K562 (cell line): ENCODE results near the gene CFD. TPM values are rescaled to one million over a fixed set of nuclear protein-coding genes. Genes with fewer than 3 reads are reported as not detected.

ENCODE experiments used
- CEBPB ChIP-seq: fragments of 450-650 bp; IDR thresholded peaks from 2 replicates; pipeline ENCODE4 v1.6.1; 2016; ENCODE audit warnings: missing genetic modification characterization, missing compliant biosample characterization
- HDAC3 ChIP-seq: fragments of 450-650 bp; IDR thresholded peaks from 2 replicates; pipeline ENCODE4 v1.6.1; 2018; ENCODE audit warnings: borderline replicate concordance, mild to moderate bottlenecking, moderate library complexity; ENCODE audit not compliant: partially characterized antibody
- MCM2 ChIP-seq: fragments of 450-650 bp; IDR thresholded peaks from 2 replicates; pipeline ENCODE4 v1.6.1; 2017; ENCODE audit warnings: low read depth, mild to moderate bottlenecking
- NONO ChIP-seq, 2 experiments: fragments of 200-400 bp in 1 of 2; fragments of 450-650 bp in 1 of 2; formaldehyde crosslinking in 1 of 2; IDR thresholded peaks; 2 replicates each; pipeline ENCODE4 v1.6.1; 2017; ENCODE audit warnings: low read depth in 2 of 2, mild to moderate bottlenecking in 2 of 2, moderate library complexity in 2 of 2, low read length in 1 of 2
- RBM14 ChIP-seq: fragments of 200-400 bp; formaldehyde crosslinking; IDR thresholded peaks from 2 replicates; pipeline ENCODE4 v1.6.1; 2018; ENCODE audit warnings: low read depth, mild to moderate bottlenecking, low read length, moderate library complexity, borderline replicate concordance; ENCODE audit not compliant: insufficient read depth
- SMAD4 ChIP-seq: fragments of 250-450 bp; sonication (Bioruptor Pico); conservative IDR thresholded peaks from 2 replicates; pipeline ENCODE4 v1.8.0; 2021; ENCODE audit warnings: inconsistent platforms, mild to moderate bottlenecking, moderate library complexity
- ZBTB7A ChIP-seq: IDR thresholded peaks from 2 replicates; pipeline ENCODE4 v1.6.1; 2011; ENCODE audit warnings: low read depth, mild to moderate bottlenecking, low read length, moderate library complexity, borderline replicate concordance; ENCODE audit not compliant: control insufficient read depth
- ZNF324 ChIP-seq: fragments of 250-450 bp; sonication (Bioruptor Pico); IDR thresholded peaks from 2 replicates; pipeline ENCODE4 v1.4.0; 2020; ENCODE audit warnings: mild to moderate bottlenecking
- polyA plus RNA-seq, 8 experiments: library from polyadenylated mRNA; depleted of rRNA in 4 of 8; stranded (reverse) in 5 of 8; unstranded in 3 of 8; fragments of >200 nt; fragmentation: Nextera tagmentation in 2 of 8; fragmentation: Illumina TruSeq in 1 of 8; extraction: Ambion mirVana in 2 of 8; extraction: Trizol in 1 of 8; gene quantifications; 2 replicates each; pipeline versions ENCODE4 v1.2.1 to v1.2.3, GENCODE V29; 2011 to 2014; ENCODE audit warnings: inconsistent platforms in 1 of 8, missing spikeins in 1 of 8
- total RNA-seq, 7 experiments: library from RNA; depleted of rRNA in 6 of 7; stranded (reverse); fragments of >200 nt in 6 of 7; fragmentation: Illumina TruSeq in 2 of 7; extraction: Trizol in 2 of 7; gene quantifications; 2 replicates each; pipeline versions ENCODE4 v1.2.1 to v1.2.3, GENCODE V29; 2011 to 2021; ENCODE audit warnings: low replicate concordance in 1 of 7
- TF ChIP-seq, protein P1 (sequence below): sonication (generic); formaldehyde crosslinking; IDR thresholded peaks from 2 replicates; pipeline ENCODE4 v1.8.1; 2023; ENCODE audit warnings: missing genetic modification reagents, mild to moderate bottlenecking, borderline replicate concordance
- TF ChIP-seq, protein P2 (sequence below): fragments of 200-600 bp; sonication (generic); IDR thresholded peaks from one replicate; pipeline ENCODE4 v1.6.1; 2012; ENCODE audit warnings: mild to moderate bottlenecking, low read depth, low read length, inconsistent platforms

The CFD gene
- total and polyA plus RNA-seq, 9 of the 15 experiments (the other 6 are each of a cell fraction or from before 2014, with no cell fraction given) = 0.52 to 59.4 (median 7.6) TPM

DNA sequence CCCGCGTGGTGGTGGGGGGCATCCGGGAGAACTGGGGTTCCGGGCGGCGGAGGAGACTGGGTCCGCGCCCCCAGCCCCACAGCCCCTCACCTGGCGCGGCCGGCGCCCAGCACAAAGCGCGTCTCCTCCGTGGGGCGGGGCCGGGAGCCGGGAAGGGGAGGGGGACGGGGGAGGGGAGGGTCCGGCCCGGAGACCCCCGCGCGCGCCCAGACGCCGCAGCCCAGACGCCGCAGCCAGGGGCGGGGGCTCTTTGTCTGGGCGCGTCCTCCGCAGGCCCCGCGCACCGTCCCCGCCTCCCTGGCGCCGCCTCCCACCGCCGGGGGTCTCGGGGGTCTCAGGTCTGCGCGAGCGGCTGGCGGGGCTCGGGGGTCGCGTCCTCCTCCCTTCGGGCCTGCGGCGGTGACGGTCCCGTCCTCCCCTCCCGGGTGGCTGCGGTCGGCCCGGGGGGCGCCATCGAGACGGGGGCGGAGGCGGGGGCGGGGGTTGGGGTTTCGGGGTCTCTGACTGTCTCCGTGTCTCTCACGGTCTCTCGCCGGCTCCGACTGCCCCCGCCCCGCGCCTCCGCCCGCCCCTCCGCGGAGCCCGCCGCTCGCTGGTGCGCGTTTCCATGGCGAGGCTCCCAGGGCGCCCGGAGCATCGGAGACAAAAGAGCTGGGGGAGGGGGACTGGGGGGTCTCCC, 37.5 kb upstream of the CFD start, which contains the start of gene PLPPR3 (continued):
- TF ChIP-seq, protein P1, sequence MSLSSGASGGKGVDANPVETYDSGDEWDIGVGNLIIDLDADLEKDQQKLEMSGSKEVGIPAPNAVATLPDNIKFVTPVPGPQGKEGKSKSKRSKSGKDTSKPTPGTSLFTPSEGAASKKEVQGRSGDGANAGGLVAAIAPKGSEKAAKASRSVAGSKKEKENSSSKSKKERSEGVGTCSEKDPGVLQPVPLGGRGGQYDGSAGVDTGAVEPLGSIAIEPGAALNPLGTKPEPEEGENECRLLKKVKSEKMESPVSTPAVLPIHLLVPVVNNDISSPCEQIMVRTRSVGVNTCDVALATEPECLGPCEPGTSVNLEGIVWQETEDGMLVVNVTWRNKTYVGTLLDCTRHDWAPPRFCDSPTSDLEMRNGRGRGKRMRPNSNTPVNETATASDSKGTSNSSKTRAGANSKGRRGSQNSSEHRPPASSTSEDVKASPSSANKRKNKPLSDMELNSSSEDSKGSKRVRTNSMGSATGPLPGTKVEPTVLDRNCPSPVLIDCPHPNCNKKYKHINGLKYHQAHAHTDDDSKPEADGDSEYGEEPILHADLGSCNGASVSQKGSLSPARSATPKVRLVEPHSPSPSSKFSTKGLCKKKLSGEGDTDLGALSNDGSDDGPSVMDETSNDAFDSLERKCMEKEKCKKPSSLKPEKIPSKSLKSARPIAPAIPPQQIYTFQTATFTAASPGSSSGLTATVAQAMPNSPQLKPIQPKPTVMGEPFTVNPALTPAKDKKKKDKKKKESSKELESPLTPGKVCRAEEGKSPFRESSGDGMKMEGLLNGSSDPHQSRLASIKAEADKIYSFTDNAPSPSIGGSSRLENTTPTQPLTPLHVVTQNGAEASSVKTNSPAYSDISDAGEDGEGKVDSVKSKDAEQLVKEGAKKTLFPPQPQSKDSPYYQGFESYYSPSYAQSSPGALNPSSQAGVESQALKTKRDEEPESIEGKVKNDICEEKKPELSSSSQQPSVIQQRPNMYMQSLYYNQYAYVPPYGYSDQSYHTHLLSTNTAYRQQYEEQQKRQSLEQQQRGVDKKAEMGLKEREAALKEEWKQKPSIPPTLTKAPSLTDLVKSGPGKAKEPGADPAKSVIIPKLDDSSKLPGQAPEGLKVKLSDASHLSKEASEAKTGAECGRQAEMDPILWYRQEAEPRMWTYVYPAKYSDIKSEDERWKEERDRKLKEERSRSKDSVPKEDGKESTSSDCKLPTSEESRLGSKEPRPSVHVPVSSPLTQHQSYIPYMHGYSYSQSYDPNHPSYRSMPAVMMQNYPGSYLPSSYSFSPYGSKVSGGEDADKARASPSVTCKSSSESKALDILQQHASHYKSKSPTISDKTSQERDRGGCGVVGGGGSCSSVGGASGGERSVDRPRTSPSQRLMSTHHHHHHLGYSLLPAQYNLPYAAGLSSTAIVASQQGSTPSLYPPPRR (CRISPR knock-in tag) = no peak
- TF ChIP-seq MCM2 = no peak
- TF ChIP-seq SMAD4 = 0 out of 2 replicates have a peak, but pooled peaks have one; percentile 6
- TF ChIP-seq ZBTB7A = peak; percentile 100
- TF ChIP-seq NONO (IDR thresholded peaks at IDR 0.05; ENCODE audit: low read depth in 2 of 2, low read length in 1 of 2) = 0 out of 4 replicates have a peak, but pooled peaks of 1 of the 2 experiments have one; percentile 22
- TF ChIP-seq ZNF324 = no peak
- TF ChIP-seq CEBPB = no peak
- TF ChIP-seq HDAC3 = no peak
- TF ChIP-seq, protein P2, sequence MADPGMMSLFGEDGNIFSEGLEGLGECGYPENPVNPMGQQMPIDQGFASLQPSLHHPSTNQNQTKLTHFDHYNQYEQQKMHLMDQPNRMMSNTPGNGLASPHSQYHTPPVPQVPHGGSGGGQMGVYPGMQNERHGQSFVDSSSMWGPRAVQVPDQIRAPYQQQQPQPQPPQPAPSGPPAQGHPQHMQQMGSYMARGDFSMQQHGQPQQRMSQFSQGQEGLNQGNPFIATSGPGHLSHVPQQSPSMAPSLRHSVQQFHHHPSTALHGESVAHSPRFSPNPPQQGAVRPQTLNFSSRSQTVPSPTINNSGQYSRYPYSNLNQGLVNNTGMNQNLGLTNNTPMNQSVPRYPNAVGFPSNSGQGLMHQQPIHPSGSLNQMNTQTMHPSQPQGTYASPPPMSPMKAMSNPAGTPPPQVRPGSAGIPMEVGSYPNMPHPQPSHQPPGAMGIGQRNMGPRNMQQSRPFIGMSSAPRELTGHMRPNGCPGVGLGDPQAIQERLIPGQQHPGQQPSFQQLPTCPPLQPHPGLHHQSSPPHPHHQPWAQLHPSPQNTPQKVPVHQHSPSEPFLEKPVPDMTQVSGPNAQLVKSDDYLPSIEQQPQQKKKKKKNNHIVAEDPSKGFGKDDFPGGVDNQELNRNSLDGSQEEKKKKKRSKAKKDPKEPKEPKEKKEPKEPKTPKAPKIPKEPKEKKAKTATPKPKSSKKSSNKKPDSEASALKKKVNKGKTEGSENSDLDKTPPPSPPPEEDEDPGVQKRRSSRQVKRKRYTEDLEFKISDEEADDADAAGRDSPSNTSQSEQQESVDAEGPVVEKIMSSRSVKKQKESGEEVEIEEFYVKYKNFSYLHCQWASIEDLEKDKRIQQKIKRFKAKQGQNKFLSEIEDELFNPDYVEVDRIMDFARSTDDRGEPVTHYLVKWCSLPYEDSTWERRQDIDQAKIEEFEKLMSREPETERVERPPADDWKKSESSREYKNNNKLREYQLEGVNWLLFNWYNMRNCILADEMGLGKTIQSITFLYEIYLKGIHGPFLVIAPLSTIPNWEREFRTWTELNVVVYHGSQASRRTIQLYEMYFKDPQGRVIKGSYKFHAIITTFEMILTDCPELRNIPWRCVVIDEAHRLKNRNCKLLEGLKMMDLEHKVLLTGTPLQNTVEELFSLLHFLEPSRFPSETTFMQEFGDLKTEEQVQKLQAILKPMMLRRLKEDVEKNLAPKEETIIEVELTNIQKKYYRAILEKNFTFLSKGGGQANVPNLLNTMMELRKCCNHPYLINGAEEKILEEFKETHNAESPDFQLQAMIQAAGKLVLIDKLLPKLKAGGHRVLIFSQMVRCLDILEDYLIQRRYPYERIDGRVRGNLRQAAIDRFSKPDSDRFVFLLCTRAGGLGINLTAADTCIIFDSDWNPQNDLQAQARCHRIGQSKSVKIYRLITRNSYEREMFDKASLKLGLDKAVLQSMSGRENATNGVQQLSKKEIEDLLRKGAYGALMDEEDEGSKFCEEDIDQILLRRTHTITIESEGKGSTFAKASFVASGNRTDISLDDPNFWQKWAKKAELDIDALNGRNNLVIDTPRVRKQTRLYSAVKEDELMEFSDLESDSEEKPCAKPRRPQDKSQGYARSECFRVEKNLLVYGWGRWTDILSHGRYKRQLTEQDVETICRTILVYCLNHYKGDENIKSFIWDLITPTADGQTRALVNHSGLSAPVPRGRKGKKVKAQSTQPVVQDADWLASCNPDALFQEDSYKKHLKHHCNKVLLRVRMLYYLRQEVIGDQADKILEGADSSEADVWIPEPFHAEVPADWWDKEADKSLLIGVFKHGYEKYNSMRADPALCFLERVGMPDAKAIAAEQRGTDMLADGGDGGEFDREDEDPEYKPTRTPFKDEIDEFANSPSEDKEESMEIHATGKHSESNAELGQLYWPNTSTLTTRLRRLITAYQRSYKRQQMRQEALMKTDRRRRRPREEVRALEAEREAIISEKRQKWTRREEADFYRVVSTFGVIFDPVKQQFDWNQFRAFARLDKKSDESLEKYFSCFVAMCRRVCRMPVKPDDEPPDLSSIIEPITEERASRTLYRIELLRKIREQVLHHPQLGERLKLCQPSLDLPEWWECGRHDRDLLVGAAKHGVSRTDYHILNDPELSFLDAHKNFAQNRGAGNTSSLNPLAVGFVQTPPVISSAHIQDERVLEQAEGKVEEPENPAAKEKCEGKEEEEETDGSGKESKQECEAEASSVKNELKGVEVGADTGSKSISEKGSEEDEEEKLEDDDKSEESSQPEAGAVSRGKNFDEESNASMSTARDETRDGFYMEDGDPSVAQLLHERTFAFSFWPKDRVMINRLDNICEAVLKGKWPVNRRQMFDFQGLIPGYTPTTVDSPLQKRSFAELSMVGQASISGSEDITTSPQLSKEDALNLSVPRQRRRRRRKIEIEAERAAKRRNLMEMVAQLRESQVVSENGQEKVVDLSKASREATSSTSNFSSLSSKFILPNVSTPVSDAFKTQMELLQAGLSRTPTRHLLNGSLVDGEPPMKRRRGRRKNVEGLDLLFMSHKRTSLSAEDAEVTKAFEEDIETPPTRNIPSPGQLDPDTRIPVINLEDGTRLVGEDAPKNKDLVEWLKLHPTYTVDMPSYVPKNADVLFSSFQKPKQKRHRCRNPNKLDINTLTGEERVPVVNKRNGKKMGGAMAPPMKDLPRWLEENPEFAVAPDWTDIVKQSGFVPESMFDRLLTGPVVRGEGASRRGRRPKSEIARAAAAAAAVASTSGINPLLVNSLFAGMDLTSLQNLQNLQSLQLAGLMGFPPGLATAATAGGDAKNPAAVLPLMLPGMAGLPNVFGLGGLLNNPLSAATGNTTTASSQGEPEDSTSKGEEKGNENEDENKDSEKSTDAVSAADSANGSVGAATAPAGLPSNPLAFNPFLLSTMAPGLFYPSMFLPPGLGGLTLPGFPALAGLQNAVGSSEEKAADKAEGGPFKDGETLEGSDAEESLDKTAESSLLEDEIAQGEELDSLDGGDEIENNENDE = no peak
- TF ChIP-seq RBM14 = 0 out of 2 replicates have a peak, but pooled peaks have one; percentile 27
